Measurements from ENCODE around the gene ADH7.
"Not testable (repeated sequence)": the region's sequence is repeated elsewhere in the genome, so short reads cannot be mapped to it uniquely, and the experiment has no call there.

Gene ADH7

GRCh38 chr4:99377341-99377740 is 57.8 kb downstream of the ADH7 start:
- not testable (repeated sequence) for DNase-seq

- DNase-seq = not testable (repeated sequence)
Observed at GRCh38 chr4:99372464-99372863, 62.7 kb downstream of the ADH7 start.

GRCh38 chr4:99367817-99368216 is 67.3 kb downstream of the ADH7 start:
- DNase-seq = not testable (repeated sequence)

- DNase-seq = no peak
Observed at GRCh38 chr4:99366491-99366890, 68.7 kb downstream of the ADH7 start.

GRCh38 chr4:99362768-99363167 is 72.4 kb downstream of the ADH7 start:
- DNase-seq = no peak
